ENCODE data around the gene SPATA7. TPM values are rescaled to one million over a fixed set of nuclear protein-coding genes. Genes with fewer than 3 reads are reported as not detected.

SPATA7 gene
- polyA plus RNA-seq, 2 of the 4 experiments (the other 2 are of a cell fraction): 4.5 to 11.2 TPM

DNA sequence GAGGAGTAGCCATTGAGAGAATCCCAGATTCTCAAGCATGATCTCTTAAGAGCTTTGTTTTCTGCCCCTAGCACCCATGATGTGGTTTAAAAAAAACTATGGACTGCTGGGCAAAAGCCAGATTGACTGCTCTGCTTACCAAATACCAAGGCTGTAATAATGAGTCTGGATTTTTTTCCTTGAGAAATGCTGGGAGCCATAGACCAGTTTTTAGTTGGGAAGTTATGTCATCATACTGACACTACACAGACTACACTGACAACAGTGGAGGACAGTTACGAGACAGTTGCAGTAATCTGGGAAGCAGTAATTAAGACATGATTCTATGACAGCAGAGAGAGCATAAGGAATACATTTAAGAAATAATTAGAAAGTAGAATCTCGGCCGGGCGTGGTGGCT, 35.8 kb downstream of the SPATA7 start:
- no peak for FAIRE-seq
- POLR2A ChIA-PET: no interaction called here
- Histone ChIP-seq H3K9me3 (peaks cover 17% of the 10 kb centered on the region; the same call in 2 of the 3 replicates), H3K27ac (no peak overlapping the region), H3K4me3 (no peak overlapping the region), H3K4me1 (no peaks in the 10 kb centered on the region), H3K4me2 (no peak overlapping the region)
- CTCF ChIA-PET: no interaction called here
- no peak for ATAC-seq
- 97% methylated on average over 4 of the region's 4 CpGs for WGBS (ENCODE audit: missing lambda C conversion rate)
- no peak for DNase-seq (ENCODE audit: low read depth in 1 of 2, low spot score in 1 of 2)
- TF ChIP-seq, protein P1, sequence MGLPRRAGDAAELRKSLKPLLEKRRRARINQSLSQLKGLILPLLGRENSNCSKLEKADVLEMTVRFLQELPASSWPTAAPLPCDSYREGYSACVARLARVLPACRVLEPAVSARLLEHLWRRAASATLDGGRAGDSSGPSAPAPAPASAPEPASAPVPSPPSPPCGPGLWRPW (IDR thresholded peaks at IDR 0.05): no peak
- TF ChIP-seq POLR2AphosphoS2 (conservative IDR thresholded peaks at IDR 0.05; ENCODE audit: low read length): no peak
- no peak for TF ChIP-seq FOSL2 (IDR thresholded peaks at IDR 0.05)
- no peak for TF ChIP-seq FOSL2 (CRISPR knock-in tag; IDR thresholded peaks at IDR 0.05)
- TF ChIP-seq CEBPB (IDR thresholded peaks at IDR 0.05): no peak
- no peak for TF ChIP-seq SMC3 (IDR thresholded peaks at IDR 0.05)
- TF ChIP-seq GATA3 (IDR thresholded peaks at IDR 0.05; ENCODE audit: borderline replicate concordance): no peak

GRCh38 chr14:88422047-88422446, 36.6 kb downstream of the SPATA7 start:
- ATAC-seq (no peak), FAIRE-seq (no peak), DNase-seq (ENCODE audit: low read depth in 1 of 2, low spot score in 1 of 2) (no peak)
- no peak overlapping the region for H3K27ac ChIP-seq
- CTCF ChIA-PET: no interaction called here
- TF ChIP-seq MAFK (IDR thresholded peaks at IDR 0.05; ENCODE audit: partially characterized antibody) (no peak), HDAC2 (IDR thresholded peaks at IDR 0.05) (no peak), USF2 (IDR thresholded peaks at IDR 0.05) (no peak), RNF2 (IDR thresholded peaks at IDR 0.05; ENCODE audit: borderline replicate concordance, low read depth) (no peak), POLR2A (IDR thresholded peaks at IDR 0.05; ENCODE audit: low read length) (no peak), REST (IDR thresholded peaks at IDR 0.05) (no peak), FOSB (CRISPR knock-in tag; IDR thresholded peaks at IDR 0.05) (no peak), CEBPB (IDR thresholded peaks at IDR 0.05) (no peak), TFCP2L1 (CRISPR knock-in tag; IDR thresholded peaks at IDR 0.05) (no peak), GATA3 (IDR thresholded peaks at IDR 0.05; ENCODE audit: borderline replicate concordance) (no peak), NFE2L2 (conservative IDR thresholded peaks at IDR 0.05; ENCODE audit: low read length) (no peak), RCOR1 (IDR thresholded peaks at IDR 0.05; ENCODE audit: low read depth, low read length) (no peak), NR3C1 (IDR thresholded peaks at IDR 0.05) (no peak), EHF (CRISPR knock-in tag; IDR thresholded peaks at IDR 0.05) (no peak), CHD2 (IDR thresholded peaks at IDR 0.05; ENCODE audit: low read length, partially characterized antibody) (no peak)
- TF ChIP-seq, protein P2, sequence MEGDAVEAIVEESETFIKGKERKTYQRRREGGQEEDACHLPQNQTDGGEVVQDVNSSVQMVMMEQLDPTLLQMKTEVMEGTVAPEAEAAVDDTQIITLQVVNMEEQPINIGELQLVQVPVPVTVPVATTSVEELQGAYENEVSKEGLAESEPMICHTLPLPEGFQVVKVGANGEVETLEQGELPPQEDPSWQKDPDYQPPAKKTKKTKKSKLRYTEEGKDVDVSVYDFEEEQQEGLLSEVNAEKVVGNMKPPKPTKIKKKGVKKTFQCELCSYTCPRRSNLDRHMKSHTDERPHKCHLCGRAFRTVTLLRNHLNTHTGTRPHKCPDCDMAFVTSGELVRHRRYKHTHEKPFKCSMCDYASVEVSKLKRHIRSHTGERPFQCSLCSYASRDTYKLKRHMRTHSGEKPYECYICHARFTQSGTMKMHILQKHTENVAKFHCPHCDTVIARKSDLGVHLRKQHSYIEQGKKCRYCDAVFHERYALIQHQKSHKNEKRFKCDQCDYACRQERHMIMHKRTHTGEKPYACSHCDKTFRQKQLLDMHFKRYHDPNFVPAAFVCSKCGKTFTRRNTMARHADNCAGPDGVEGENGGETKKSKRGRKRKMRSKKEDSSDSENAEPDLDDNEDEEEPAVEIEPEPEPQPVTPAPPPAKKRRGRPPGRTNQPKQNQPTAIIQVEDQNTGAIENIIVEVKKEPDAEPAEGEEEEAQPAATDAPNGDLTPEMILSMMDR (IDR thresholded peaks at IDR 0.05): no peak
- TF ChIP-seq, protein P3, sequence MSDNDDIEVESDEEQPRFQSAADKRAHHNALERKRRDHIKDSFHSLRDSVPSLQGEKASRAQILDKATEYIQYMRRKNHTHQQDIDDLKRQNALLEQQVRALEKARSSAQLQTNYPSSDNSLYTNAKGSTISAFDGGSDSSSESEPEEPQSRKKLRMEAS (IDR thresholded peaks at IDR 0.05): no peak
- POLR2A ChIA-PET: no interaction called here
- H3K4me2 ChIP-seq: no peak overlapping the region
- H3K9me3 ChIP-seq: peaks cover 17% of the 10 kb centered on the region; the same call in 2 of the 3 replicates
- H3K4me1 ChIP-seq: no peaks in the 10 kb centered on the region
- no peak overlapping the region for H3K4me3 ChIP-seq

Measured in A549 (cell line).